ENCODE measurements around the gene MAPK1.

Gene MAPK1

GRCh38 chr22:21738966-21739365 lies 128.5 kb downstream of the MAPK1 start:
- no peak for TF ChIP-seq EZH2phosphoT487 (IDR thresholded peaks at IDR 0.05; ENCODE audit: low read length)
- TF ChIP-seq, protein P1, sequence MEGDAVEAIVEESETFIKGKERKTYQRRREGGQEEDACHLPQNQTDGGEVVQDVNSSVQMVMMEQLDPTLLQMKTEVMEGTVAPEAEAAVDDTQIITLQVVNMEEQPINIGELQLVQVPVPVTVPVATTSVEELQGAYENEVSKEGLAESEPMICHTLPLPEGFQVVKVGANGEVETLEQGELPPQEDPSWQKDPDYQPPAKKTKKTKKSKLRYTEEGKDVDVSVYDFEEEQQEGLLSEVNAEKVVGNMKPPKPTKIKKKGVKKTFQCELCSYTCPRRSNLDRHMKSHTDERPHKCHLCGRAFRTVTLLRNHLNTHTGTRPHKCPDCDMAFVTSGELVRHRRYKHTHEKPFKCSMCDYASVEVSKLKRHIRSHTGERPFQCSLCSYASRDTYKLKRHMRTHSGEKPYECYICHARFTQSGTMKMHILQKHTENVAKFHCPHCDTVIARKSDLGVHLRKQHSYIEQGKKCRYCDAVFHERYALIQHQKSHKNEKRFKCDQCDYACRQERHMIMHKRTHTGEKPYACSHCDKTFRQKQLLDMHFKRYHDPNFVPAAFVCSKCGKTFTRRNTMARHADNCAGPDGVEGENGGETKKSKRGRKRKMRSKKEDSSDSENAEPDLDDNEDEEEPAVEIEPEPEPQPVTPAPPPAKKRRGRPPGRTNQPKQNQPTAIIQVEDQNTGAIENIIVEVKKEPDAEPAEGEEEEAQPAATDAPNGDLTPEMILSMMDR (IDR thresholded peaks at IDR 0.05; ENCODE audit: low read length), result no peak
- TF ChIP-seq EZH2 (optimal IDR thresholded peaks at IDR 0.05; ENCODE audit: low read depth, low read length), result no peak
- Histone ChIP-seq H3F3A (ENCODE audit: insufficient read depth, low read length) (no peaks in the 10 kb centered on the region), H3K36me3 (replicated peaks; ENCODE audit: insufficient read depth, low read length) (no peaks in the 10 kb centered on the region), H3K9ac (ENCODE audit: low read length) (no peak overlapping the region), H2AFZ (ENCODE audit: low read length) (no peak overlapping the region), H3K27me3 (replicated peaks; ENCODE audit: insufficient read depth, low read length) (no peaks in the 10 kb centered on the region), H3K9me2 (replicated peaks; ENCODE audit: insufficient read depth, low read length) (no peaks in the 10 kb centered on the region), H3K79me2 (ENCODE audit: low read length) (no peaks in the 10 kb centered on the region), H3K4me1 (ENCODE audit: low read length) (peaks cover 9% of the 10 kb centered on the region; the same call in 1 of the 2 replicates), H3K27ac (ENCODE audit: low read length) (no peak overlapping the region), H3K9me3 (replicated peaks; ENCODE audit: insufficient read depth, low read length) (no peaks in the 10 kb centered on the region), H3K4me3 (ENCODE audit: low read length) (no peak overlapping the region), H3K4me2 (ENCODE audit: low read depth, low read length) (no peak overlapping the region), H4K20me1 (ENCODE audit: insufficient read depth, low read length) (no peaks in the 10 kb centered on the region)
- DNase-seq, result no peak

- Histone ChIP-seq H3K4me1 (ENCODE audit: low read length) (peaks cover 9% of the 10 kb centered on the region; the same call in 1 of the 2 replicates), H3K27me3 (replicated peaks; ENCODE audit: insufficient read depth, low read length) (no peaks in the 10 kb centered on the region), H3K9me3 (replicated peaks; ENCODE audit: insufficient read depth, low read length) (no peaks in the 10 kb centered on the region), H3K36me3 (replicated peaks; ENCODE audit: insufficient read depth, low read length) (no peaks in the 10 kb centered on the region), H3K79me2 (ENCODE audit: low read length) (no peaks in the 10 kb centered on the region), H3K9ac (ENCODE audit: low read length) (no peak overlapping the region), H3K4me3 (ENCODE audit: low read length) (no peak overlapping the region), H3K4me2 (ENCODE audit: low read depth, low read length) (no peak overlapping the region), H3K9me2 (replicated peaks; ENCODE audit: insufficient read depth, low read length) (no peaks in the 10 kb centered on the region), H2AFZ (ENCODE audit: low read length) (no peak overlapping the region), H3F3A (ENCODE audit: insufficient read depth, low read length) (no peaks in the 10 kb centered on the region), H4K20me1 (ENCODE audit: insufficient read depth, low read length) (no peaks in the 10 kb centered on the region), H3K27ac (ENCODE audit: low read length) (no peak overlapping the region)
- TF ChIP-seq, protein P1 (IDR thresholded peaks at IDR 0.05; ENCODE audit: low read length), result no peak
- no peak for TF ChIP-seq EZH2 (optimal IDR thresholded peaks at IDR 0.05; ENCODE audit: low read depth, low read length)
- TF ChIP-seq EZH2phosphoT487 (IDR thresholded peaks at IDR 0.05; ENCODE audit: low read length), result no peak
- no peak for DNase-seq
Measured at GRCh38 chr22:21738081-21738480, 129.4 kb downstream of the MAPK1 start.

GRCh38 chr22:21736948-21737347 lies 130.5 kb downstream of the MAPK1 start:
- Histone ChIP-seq H3K4me2 (ENCODE audit: low read depth, low read length) (no peak overlapping the region), H3K27me3 (replicated peaks; ENCODE audit: insufficient read depth, low read length) (no peaks in the 10 kb centered on the region), H3K36me3 (replicated peaks; ENCODE audit: insufficient read depth, low read length) (no peaks in the 10 kb centered on the region), H3K9me3 (replicated peaks; ENCODE audit: insufficient read depth, low read length) (no peaks in the 10 kb centered on the region), H4K20me1 (ENCODE audit: insufficient read depth, low read length) (no peaks in the 10 kb centered on the region), H3F3A (ENCODE audit: insufficient read depth, low read length) (no peaks in the 10 kb centered on the region), H2AFZ (ENCODE audit: low read length) (no peak overlapping the region), H3K4me3 (ENCODE audit: low read length) (no peak overlapping the region), H3K9ac (ENCODE audit: low read length) (no peak overlapping the region), H3K27ac (ENCODE audit: low read length) (no peak overlapping the region), H3K4me1 (ENCODE audit: low read length) (peaks cover 9% of the 10 kb centered on the region; the same call in 1 of the 2 replicates), H3K79me2 (ENCODE audit: low read length) (no peaks in the 10 kb centered on the region), H3K9me2 (replicated peaks; ENCODE audit: insufficient read depth, low read length) (no peaks in the 10 kb centered on the region)
- no peak for DNase-seq
- TF ChIP-seq, protein P1 (IDR thresholded peaks at IDR 0.05; ENCODE audit: low read length), result no peak
- TF ChIP-seq EZH2 (optimal IDR thresholded peaks at IDR 0.05; ENCODE audit: low read depth, low read length), result no peak
- no peak for TF ChIP-seq EZH2phosphoT487 (IDR thresholded peaks at IDR 0.05; ENCODE audit: low read length)

Data from MM.1S (cell line).